Fibroblast of villous mesenchyme (primary cell): ENCODE measurements around the gene FBXO42. TPM values are rescaled to one million over a fixed set of nuclear protein-coding genes. Genes with fewer than 3 reads are reported as not detected.

Experiments
- DNase-seq: peaks from one replicate; pipeline ENCODE4 v3.0.0-alpha.2; 2010; ENCODE audit warnings: low read depth
- H3K4me3 ChIP-seq: 2 replicates; pipeline ENCODE4 v1.5.1; 2011; ENCODE audit warnings: low read depth, mild to moderate bottlenecking, low read length
- CTCF ChIP-seq: IDR thresholded peaks from 2 replicates; pipeline ENCODE4 v1.5.1; 2012; ENCODE audit warnings: low read depth, mild to moderate bottlenecking, low read length; ENCODE audit not compliant: insufficient read depth
- total RNA-seq: library from RNA; depleted of rRNA; stranded (reverse); fragments of >200 nt; gene quantifications from 2 replicates; pipeline ENCODE4 v1.2.3, GENCODE V29; 2012

The FBXO42 gene
- total RNA-seq, 1 donor = 16.0 TPM

- H3K4me3 ChIP-seq = no peak overlapping the region
- DNase-seq = no peak
- TF ChIP-seq CTCF = no peak
Observed at GRCh38 chr1:16235347-16235746, 116.9 kb downstream of the FBXO42 start.

- no peak for DNase-seq
- no peak for TF ChIP-seq CTCF
Observed at GRCh38 chr1:16233431-16233830, 118.8 kb downstream of the FBXO42 start.

GRCh38 chr1:16232316-16232710, 120.0 kb downstream of the FBXO42 start:
- DNase-seq = no peak
- H3K4me3 ChIP-seq = no peak overlapping the region
- TF ChIP-seq CTCF = no peak

More at GRCh38 chr1:16233431-16233830, 118.8 kb downstream of the FBXO42 start:
- no peak overlapping the region for H3K4me3 ChIP-seq

GRCh38 chr1:16231331-16232315, 120.7 kb downstream of the FBXO42 start:
- DNase-seq = no peak
- no peak for TF ChIP-seq CTCF

GRCh38 chr1:16230744-16231143, 121.5 kb downstream of the FBXO42 start:
- no peak for DNase-seq
- no peak overlapping the region for H3K4me3 ChIP-seq
- TF ChIP-seq CTCF = no peak

More at GRCh38 chr1:16231331-16232315, 120.7 kb downstream of the FBXO42 start:
- H3K4me3 ChIP-seq = no peak overlapping the region

GRCh38 chr1:16229976-16230740, 122.1 kb downstream of the FBXO42 start:
- DNase-seq = no peak
- H3K4me3 ChIP-seq = no peak overlapping the region
- no peak for TF ChIP-seq CTCF
